ENCODE data around the gene LZTR1. TPM values are rescaled to one million over a fixed set of nuclear protein-coding genes. Genes with fewer than 3 reads are reported as not detected.
"Not testable (repeated sequence)": the region's sequence is repeated elsewhere in the genome, so short reads cannot be mapped to it uniquely, and the experiment has no call there.

Gene LZTR1
- total RNA-seq, 2 experiments from 2014 or later: 56.2 to 58.0 TPM

GRCh38 chr22:21043860-21044535 is 61.9 kb downstream of the LZTR1 start:
- DNase-seq: no peak
- H3K4me3 Mint-ChIP-seq: no peak overlapping the region
- ChIA-PET POLR2A (no interaction called here), CTCF (interaction anchor here (1.3 kb wide), 1 partner anchor 62 kb away, joined by 4 read pairs; the partner anchor contains the start of gene LZTR1)
- H3K27ac Mint-ChIP-seq: no peak overlapping the region
- H3K27me3 Mint-ChIP-seq (ENCODE audit: low read depth): peaks cover 25% of the 10 kb centered on the region
- no peak for ATAC-seq
- H3K4me1 Mint-ChIP-seq (ENCODE audit: low read depth): peaks cover 25% of the 10 kb centered on the region
- H3K36me3 Mint-ChIP-seq (ENCODE audit: low read depth): no peaks in the 10 kb centered on the region
- no peaks in the 10 kb centered on the region for H3K9me3 Mint-ChIP-seq (ENCODE audit: insufficient read depth)

- Mint-ChIP-seq H3K36me3 (ENCODE audit: low read depth) (no peaks in the 10 kb centered on the region), H3K4me3 (no peak overlapping the region), H3K27ac (no peak overlapping the region), H3K4me1 (ENCODE audit: low read depth) (peaks cover 25% of the 10 kb centered on the region), H3K27me3 (ENCODE audit: low read depth) (peaks cover 25% of the 10 kb centered on the region), H3K9me3 (ENCODE audit: insufficient read depth) (no peaks in the 10 kb centered on the region)
- peak; percentile 35 for ATAC-seq
- CTCF ChIA-PET: interaction anchor here (0.9 to 1.3 kb wide), 2 partner anchors 57 to 63 kb away, joined by 4 read pairs; partner anchors contain the start of gene LZTR1
- POLR2A ChIA-PET: interaction anchor here (0.6 to 1.2 kb wide), 2 partner anchors 10 to 62 kb away, joined by 3 to 4 read pairs; no protein-coding TSS in a partner anchor
- no peak for DNase-seq
These were observed 63.0 kb downstream of the LZTR1 start for GRCh38 chr22:21044931-21045584.

GRCh38 chr22:21045585-21046294 is 63.6 kb downstream of the LZTR1 start, which contains the start of gene LRRC74B:
Gene LRRC74B, plus strand, starts transcription at chr22:21045946. Its CDS starts 41 bp downstream, at chr22:21045987.
- H3K27ac Mint-ChIP-seq: no peak within 1 kb of the TSS
- peaks cover 25% of the 10 kb centered on the region for H3K4me1 Mint-ChIP-seq (ENCODE audit: low read depth)
- ATAC-seq (peak; percentile 95), DNase-seq (peak; percentile 81)
- ChIA-PET CTCF (interaction anchor here (0.8 to 1.3 kb wide), 3 partner anchors 22 to 64 kb away, joined by 4 read pairs; partner anchors contain the start of gene LZTR1), POLR2A (interaction anchor here (1.2 kb wide), 1 partner anchor 10 kb away, joined by 4 read pairs; no protein-coding TSS in a partner anchor)
- H3K4me3 Mint-ChIP-seq: peak within 1 kb of the TSS; percentile 50
- peaks cover 25% of the 10 kb centered on the region for H3K27me3 Mint-ChIP-seq (ENCODE audit: low read depth)
- no peaks in the 10 kb centered on the region for H3K36me3 Mint-ChIP-seq (ENCODE audit: low read depth)
- no peaks in the 10 kb centered on the region for H3K9me3 Mint-ChIP-seq (ENCODE audit: insufficient read depth)

- POLR2A ChIA-PET: no interaction called here
- no peaks in the 10 kb centered on the region for H3K9me3 Mint-ChIP-seq (ENCODE audit: insufficient read depth)
- CTCF ChIA-PET: interaction anchor here (0.7 to 1.0 kb wide), 2 partner anchors 26 to 44 kb away, joined by 3 read pairs; no protein-coding TSS in a partner anchor
- no peak overlapping the region for H3K27ac Mint-ChIP-seq
- ATAC-seq (no peak), DNase-seq (no peak)
- H3K36me3 Mint-ChIP-seq (ENCODE audit: low read depth): no peaks in the 10 kb centered on the region
- H3K27me3 Mint-ChIP-seq (ENCODE audit: low read depth): peaks cover 25% of the 10 kb centered on the region
- H3K4me1 Mint-ChIP-seq (ENCODE audit: low read depth): peaks cover 34% of the 10 kb centered on the region
- H3K4me3 Mint-ChIP-seq: no peak overlapping the region
These were observed 65.1 kb downstream of the LZTR1 start for GRCh38 chr22:21047035-21047661.

- Mint-ChIP-seq H3K27ac (no peak overlapping the region), H3K4me3 (no peak overlapping the region), H3K9me3 (ENCODE audit: insufficient read depth) (no peaks in the 10 kb centered on the region), H3K36me3 (ENCODE audit: low read depth) (no peaks in the 10 kb centered on the region), H3K27me3 (ENCODE audit: low read depth) (peaks cover 25% of the 10 kb centered on the region), H3K4me1 (ENCODE audit: low read depth) (peaks cover 34% of the 10 kb centered on the region)
- ChIA-PET POLR2A (no interaction called here), CTCF (interaction anchor here (0.7 kb wide), 1 partner anchor 45 kb away, joined by 3 read pairs; no protein-coding TSS in a partner anchor)
- ATAC-seq (no peak), DNase-seq (no peak)
These were observed 65.6 kb downstream of the LZTR1 start for GRCh38 chr22:21047730-21048129.

GRCh38 chr22:21048448-21048847 is 66.4 kb downstream of the LZTR1 start:
- H3K27ac Mint-ChIP-seq; H3K9me3 Mint-ChIP-seq (ENCODE audit: insufficient read depth); DNase-seq; POLR2A ChIA-PET; H3K4me3 Mint-ChIP-seq; ATAC-seq; CTCF ChIA-PET; H3K36me3 Mint-ChIP-seq (ENCODE audit: low read depth): not testable (repeated sequence)
- peaks cover 22% of the 10 kb centered on the region for H3K27me3 Mint-ChIP-seq (ENCODE audit: low read depth)
- H3K4me1 Mint-ChIP-seq (ENCODE audit: low read depth): peaks cover 28% of the 10 kb centered on the region

Small RNA genes within 50 kb of the gene (microRNA-seq; reads per million reads assigned to microRNA genes)
- not detected for gene MIR649

Other genes starting within 250 kb of the LZTR1 start
- not detected for gene SERPIND1, start 208.2 kb upstream of the LZTR1 start, total RNA-seq
- gene PI4KA, start 123.5 kb upstream of the LZTR1 start, total RNA-seq: 100 to 1,000 TPM; 112 to 120 TPM
- 10 to 100 TPM; 30.7 to 32.3 TPM for gene SNAP29, start 123.3 kb upstream of the LZTR1 start, total RNA-seq
- gene CRKL, start 64.9 kb upstream of the LZTR1 start, total RNA-seq: 10 to 100 TPM; 87.0 to 87.4 TPM
- gene AIFM3, start 15.0 kb upstream of the LZTR1 start, total RNA-seq: under 1 TPM; 0.37 to 0.39 TPM
- gene THAP7, start 19.8 kb downstream of the LZTR1 start, total RNA-seq: 10 to 100 TPM; 31.7 to 32.0 TPM
- under 1 TPM; 0.50 to 0.63 TPM for gene P2RX6, start 32.9 kb downstream of the LZTR1 start, total RNA-seq
- under 1 TPM; 0.16 to 0.21 TPM for gene SLC7A4, start 50.3 kb downstream of the LZTR1 start, total RNA-seq
- not detected for gene LRRC74B, start 63.6 kb downstream of the LZTR1 start, total RNA-seq